HG03097 (cell line): Measurements from ENCODE around the gene CDC42BPG.

Source experiments
- ATAC-seq: cut with Tn5 transposase; IDR thresholded peaks from one replicate; pipeline ENCODE4 v1.9.1; 2021; ENCODE audit not compliant: unreplicated experiment, low FRiP score

Gene CDC42BPG, protein sequence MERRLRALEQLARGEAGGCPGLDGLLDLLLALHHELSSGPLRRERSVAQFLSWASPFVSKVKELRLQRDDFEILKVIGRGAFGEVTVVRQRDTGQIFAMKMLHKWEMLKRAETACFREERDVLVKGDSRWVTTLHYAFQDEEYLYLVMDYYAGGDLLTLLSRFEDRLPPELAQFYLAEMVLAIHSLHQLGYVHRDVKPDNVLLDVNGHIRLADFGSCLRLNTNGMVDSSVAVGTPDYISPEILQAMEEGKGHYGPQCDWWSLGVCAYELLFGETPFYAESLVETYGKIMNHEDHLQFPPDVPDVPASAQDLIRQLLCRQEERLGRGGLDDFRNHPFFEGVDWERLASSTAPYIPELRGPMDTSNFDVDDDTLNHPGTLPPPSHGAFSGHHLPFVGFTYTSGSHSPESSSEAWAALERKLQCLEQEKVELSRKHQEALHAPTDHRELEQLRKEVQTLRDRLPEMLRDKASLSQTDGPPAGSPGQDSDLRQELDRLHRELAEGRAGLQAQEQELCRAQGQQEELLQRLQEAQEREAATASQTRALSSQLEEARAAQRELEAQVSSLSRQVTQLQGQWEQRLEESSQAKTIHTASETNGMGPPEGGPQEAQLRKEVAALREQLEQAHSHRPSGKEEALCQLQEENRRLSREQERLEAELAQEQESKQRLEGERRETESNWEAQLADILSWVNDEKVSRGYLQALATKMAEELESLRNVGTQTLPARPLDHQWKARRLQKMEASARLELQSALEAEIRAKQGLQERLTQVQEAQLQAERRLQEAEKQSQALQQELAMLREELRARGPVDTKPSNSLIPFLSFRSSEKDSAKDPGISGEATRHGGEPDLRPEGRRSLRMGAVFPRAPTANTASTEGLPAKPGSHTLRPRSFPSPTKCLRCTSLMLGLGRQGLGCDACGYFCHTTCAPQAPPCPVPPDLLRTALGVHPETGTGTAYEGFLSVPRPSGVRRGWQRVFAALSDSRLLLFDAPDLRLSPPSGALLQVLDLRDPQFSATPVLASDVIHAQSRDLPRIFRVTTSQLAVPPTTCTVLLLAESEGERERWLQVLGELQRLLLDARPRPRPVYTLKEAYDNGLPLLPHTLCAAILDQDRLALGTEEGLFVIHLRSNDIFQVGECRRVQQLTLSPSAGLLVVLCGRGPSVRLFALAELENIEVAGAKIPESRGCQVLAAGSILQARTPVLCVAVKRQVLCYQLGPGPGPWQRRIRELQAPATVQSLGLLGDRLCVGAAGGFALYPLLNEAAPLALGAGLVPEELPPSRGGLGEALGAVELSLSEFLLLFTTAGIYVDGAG (N-terminal part only)

DNA sequence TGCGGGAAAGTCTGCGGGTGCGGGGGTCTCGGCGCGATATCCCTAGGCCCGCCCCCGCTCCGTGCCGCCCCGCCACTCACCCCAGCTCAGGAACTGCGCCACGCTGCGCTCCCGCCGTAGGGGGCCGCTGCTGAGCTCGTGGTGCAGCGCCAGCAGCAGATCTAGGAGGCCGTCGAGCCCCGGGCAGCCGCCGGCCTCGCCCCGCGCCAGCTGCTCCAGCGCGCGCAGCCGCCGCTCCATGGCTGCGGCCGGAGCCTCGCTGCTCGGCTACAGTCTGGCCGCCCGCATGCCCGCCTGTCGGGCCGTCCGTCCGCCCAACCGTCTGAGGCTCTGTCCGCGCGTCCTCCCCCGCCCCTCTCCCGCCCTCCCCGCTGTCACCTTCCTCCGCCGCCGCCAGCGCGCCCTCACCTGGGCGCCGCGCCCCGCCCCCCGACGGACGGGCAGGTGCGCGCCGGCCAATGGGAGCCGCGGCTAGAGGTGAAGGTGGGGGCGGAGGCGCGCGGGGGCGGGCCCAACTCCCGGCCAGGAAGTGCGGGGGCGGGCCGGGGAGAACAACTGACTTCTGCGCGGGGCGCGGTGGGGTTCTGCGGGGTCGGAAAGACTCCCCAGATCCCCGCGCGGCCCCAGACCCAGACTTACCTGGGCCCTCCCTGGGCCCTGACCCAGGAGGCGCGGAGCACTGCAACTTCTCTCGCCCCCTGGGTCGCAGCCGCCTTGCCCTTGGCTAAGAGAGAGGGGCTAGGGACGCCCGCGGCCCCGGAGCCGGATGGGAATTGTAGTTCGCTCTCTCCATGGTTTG is at the start of gene CDC42BPG:
TSS of gene CDC42BPG (minus strand) at position 324 of the 799 bp plus-strand sequence. CDS start at position 240, 84 bp downstream.
- ATAC-seq, result no peak

DNA sequence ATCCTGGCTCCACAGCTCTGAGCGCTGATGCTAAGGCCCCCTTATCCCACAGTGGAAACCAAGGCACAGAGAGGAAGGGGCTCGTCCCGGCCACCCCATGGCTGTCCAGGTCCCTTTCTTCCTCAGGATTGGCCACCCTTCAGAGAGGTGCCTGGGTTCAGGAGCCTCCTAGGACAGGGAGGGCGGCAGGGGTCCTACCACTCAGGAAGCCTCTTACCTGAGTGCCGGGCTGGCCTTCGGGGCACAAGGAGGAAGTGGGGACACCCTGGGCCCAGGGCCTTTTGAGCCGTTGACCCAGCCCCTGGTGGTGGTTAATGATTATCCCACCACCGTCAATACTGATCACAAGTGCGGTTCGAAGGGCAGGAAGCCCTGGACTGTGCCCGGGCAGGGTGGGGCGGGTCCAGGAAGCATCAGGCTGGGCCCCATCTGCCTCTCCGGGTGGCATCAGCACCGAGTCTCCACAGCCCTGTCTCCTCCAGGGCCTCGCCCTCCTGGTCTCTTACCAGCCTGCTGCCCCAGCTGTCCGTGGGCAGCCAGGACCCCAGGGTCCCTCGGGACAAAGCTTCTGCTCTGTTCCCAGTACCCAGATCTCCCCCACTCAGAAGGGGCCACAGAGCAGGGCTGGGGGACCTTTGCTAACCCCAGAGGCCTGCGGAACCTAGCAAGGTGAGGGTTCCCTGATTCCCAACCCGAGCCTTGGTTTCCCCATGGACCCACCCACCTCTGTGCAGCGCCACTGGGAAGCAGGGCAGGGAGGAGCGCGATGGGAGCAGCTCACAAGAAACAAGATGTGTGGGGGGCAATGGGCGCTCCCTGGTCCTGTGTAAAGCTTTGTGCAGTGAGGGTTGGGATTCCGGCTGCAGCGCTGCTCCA is 49.0 kb upstream of the CDC42BPG start:
- no peak for ATAC-seq

DNA sequence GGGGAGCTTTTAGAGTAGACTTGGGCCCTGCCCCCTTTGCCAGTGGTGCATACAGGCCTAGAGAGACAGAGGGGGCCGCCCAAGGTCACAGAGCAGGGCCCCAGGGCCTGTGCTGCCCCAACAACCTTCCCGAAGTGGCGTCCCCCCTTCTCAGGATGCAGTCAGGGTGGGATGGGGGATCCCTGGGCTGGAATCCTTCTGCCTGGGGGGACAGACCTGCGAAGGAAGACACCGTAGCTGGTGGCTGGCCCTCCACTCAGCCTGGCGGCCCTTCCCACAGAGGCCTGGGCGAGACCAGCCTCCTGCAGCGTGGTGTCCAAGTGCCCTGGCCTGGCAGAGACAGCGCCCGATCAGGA is 48.4 kb upstream of the CDC42BPG start:
- no peak for ATAC-seq

DNA sequence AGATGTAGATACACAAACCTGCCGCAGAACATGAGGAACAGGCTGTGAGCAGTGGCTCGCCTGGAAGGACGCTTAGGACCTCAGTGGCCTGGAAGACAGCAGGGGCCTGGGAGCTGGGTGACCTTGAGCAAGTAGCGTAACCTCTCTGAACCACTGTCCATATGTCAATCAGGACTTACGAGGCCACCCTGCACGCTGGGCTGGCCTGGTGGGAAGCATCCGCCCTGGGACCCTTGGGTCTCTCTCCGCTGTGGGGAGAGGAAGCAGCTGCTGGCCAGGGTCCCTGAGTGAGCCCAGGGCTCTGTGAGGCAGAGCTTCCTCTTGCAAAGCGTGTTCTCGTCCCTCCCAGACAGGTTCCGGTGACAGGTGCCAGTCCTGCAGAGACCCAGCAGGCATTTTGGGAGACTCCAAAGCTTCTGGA is 48.0 kb upstream of the CDC42BPG start:
- ATAC-seq, result no peak

DNA sequence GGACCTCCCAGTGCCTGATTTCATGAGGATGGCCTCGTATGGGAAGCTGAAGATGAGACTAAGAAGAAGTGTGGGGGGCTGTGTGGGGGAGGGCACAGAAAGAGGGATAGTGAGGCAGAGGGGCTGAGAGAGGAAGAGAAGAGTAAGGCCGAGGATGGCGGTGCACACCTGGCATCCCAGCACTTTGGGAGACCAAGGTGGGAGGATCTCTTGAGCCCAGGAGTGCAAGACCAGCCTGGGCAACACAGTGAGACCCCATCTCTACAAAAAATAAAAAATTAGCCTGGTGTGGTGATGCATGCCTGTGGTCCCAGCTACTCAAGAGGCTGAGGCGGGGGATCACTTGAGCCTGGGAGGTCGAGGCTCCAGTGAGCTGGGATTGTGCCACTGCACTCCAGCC is 47.4 kb upstream of the CDC42BPG start:
- no peak for ATAC-seq

DNA sequence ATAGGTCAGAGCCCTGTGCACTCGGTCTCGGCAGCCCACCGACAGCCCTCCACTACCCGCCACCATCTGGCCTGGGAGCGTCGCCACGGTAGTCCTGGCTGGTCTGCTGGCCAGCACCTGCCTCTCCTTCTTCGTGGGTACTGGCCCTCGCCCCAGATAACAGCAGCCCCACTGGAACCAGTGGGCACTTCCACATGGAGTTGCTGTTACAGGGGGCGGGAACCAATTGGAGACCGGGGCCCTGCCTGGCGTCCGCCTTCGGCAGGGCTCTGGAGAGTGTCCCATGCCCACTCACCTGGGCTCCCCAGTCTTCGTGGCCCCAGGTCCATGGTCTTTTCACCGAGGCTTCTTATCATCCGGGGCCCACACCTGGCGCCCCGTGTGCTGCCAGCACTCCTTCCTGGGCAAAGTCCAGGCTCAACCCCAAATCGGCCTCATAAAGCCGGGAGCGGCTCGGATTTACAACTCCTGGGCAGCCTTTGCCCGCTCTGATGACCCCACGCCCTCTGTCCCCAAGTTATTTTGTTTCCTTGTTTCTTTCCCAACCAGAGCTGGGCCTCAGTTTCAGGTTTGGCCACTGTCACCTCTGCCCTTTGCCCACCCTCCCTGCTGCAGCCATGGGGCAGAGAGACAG is 46.9 kb upstream of the CDC42BPG start:
- ATAC-seq, result no peak

DNA sequence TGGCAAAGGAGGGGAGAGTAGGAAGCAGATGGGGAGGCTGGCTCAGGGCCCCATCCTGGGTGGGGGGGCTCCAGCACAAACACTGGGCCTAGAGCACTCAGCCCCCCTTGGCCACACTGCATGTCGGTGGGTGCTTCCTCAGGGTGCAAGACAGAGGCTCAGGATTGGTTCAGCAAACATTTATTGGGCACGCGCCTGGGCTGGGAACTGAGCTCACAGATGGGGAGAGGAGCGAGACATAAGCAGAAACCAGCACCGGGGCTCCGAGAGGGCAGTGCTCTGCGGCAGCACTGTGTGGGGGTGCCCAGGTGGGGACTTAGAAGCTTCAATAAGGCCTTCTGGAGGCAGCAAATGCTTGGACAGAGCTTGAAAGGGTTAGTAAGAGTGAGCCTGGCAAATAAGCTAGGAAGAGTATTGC is 46.1 kb upstream of the CDC42BPG start:
- no peak for ATAC-seq

DNA sequence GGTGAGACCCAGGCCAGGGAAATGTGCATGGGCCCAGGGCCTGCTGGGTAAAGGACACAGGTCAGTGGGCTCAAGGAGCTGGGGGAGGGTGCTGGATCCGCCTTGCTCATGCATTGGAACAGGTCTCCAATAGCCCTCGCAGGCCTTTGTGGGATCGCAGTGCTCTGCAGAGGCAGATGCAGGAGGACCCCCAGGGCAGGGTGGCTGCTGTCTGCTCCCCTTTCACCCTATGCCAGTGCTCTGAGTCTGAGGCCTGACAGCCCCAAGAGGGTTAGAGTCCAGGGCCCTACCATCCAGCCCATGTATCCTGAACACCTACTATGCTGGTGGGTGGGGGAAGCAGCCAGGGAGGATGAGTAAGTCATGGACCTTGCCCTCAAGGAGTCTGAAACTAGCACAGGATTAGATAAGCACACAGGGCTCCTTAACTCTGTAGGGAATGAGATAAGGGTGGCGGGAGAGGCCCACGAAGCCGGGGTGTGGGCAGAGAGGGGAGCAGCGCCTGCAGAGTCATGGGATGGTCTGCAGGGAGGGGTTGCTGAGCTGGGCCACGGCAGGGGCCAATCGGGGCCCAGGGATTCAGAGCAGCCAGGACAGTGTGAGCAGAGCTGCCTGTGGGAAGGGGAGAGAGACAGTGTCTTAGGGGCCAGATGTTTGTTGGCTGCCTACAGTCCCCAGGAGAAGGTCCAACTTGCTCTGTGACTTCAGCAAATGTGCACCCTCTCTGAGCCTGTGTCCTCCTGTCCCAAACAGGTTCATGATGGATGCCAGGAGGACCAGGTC is 44.5 kb upstream of the CDC42BPG start:
- no peak for ATAC-seq

DNA sequence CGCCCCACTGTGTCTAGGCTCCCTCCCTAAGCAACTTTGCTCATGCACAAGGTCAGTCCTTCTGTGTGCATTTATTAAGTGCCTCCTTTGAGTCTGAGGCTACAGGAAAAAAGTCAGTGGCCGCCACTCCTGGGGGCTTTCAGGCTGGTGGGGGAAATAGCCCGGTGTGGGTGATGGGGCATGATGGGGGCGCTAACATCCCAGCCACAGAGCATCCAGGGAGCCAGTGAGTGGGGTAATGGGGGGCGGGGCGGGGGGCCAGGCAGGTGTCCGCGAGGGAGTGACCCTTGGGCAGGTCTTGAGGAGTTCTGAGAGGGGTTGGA is 43.9 kb upstream of the CDC42BPG start:
- no peak for ATAC-seq

DNA sequence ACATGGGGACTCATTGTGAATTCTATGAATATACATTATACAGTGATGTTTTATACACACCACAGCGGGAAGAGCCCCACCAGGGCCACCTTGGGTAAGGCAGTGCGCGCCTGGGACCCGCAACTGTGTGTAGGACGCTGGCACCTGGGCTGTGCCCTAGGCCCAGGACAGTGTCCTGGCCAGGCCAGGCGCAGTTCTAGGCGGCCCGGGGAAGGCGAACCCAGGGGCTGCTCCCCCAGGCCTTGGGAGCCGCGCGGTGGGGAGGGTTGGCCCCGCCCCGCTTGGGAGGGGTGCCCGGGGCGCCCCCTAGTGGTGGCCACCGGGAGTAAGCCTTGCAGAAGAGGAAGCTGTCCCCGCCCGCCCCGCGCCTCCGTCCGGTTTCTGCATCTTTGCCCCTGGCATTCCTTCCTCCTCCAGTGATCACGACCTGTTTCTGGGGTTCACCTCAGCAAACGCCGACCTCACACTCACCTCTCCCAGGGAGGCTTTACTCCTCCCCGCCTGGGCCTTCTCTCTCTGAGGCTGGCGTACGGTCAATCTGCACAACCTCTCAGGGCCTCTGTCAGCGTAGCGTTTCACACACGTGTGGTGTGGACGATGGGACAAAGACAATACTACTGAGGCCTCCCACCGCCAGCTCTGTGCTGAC is 43.4 kb upstream of the CDC42BPG start:
- ATAC-seq, result no peak

DNA sequence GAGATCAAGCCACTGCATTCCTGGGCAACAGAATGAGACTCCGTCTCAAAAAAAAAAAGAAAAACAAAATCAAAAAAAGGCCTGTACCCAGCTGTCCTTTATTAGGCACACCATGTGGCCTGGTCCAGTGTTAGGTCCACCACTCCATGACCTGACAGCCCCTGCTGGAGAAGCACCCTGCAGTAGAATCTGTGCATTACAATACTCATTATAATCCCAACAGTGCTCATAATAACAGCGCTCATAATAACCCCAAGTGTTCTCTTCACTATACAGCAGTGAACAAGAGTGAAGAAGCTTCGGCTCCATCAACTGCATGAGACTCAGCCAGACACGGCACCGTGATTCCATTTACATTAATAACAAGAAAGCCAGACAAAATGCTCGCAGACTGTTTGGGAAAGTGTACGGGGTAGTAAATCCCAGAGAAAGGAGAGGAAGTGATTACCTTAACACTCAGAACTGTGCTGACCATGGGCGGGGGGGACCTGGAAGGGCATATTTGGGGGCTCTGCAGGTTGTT is 42.8 kb upstream of the CDC42BPG start:
- no peak for ATAC-seq

DNA sequence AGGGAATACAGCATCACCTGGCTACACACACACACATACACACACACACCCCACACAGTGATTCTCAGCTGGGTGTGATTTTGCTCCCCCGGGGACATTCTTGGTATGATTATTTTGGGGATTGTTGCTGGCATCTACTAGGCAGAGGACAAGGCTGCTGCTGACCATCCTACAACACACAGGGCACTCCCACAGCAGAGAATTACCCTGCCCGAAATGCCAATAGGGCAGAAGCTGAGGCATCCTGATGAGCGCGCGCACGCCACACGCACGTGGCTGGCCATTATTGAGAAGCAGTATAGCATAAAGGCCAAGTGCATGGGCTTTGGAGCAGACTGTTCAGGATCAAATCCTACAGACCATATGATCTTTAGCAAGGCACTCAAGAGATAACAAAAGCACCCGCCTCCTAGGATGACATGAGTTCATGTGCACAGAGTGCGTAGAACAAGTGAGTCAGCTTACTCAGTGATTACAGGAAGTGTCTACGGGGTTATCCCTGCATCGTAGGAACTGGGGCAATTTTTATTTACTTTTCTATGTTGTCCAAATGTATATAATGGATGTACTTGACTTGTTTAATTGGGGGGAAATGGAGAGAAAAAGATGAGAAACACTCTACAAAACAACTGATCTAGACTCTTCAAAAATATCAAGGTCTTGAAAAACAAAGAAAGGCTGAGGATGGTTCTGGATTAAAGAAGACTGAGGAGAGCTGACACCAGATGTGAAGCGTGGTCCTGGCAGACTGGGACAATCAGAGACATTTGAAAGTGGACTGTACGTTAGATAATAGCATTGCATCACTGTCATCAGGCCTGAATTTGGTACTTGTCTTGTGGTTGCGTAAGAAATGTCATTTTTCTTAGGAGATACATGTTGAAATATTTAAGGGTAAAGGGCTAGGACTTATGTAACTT is 41.2 kb upstream of the CDC42BPG start:
- no peak for ATAC-seq

DNA sequence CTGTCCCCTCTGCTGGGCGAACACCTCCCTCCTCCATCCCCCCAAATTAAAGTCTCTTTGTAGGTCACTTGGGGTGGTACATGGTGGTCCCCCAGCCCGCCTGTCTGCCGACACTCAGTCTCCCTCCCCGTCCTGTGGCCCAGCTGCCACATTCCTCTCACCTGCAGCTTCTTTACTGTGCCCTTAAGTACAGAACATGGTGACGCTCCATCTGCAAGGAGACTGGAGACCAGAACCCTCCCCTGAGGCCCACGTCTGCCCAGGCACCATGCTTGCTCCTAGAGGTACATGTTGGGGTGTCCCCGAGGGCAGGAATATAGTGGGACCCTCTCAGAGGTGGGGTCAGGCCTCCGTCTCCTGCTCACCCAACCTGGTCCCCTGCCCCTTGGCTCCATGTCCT is 39.6 kb upstream of the CDC42BPG start:
- no peak for ATAC-seq

DNA sequence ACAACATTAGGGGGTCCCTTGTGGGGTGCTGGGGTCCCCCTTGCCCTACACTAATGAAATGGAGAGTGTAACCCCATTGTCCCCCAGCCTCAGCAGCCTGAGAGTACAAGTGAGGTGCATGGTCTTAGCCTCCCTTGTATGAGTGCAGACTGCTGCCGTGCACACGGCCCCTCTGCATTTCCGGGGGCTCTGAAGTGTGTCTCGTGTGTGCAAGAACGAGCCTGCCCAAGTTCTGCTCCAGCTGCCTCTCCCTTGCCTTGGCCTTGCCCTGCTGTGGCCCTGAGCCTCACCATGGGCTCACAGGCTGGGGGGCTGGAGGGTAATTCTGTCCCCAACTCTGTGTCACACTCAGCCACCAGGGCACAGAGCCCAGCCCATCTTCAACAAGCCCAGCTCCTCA is 39.1 kb upstream of the CDC42BPG start:
- no peak for ATAC-seq

DNA sequence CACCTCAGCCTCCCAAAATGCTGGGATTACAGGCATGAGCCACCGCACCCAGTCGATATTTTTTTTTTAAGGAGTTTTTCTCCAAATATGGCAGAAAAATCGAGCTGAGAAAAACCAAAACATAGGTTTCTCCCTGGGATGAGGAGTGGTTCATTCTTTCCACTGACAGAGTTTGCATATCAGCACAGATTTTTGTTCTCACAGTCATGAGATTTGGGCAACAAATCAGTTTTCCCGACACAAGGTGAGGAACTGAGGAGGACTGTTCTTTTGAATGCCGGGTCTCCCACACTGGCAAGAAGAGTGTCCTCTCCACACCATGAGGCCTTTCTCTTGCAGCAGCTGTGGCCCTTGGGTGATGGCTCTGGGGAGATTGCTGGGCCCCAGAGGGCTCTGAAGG is 37.8 kb upstream of the CDC42BPG start:
- no peak for ATAC-seq

DNA sequence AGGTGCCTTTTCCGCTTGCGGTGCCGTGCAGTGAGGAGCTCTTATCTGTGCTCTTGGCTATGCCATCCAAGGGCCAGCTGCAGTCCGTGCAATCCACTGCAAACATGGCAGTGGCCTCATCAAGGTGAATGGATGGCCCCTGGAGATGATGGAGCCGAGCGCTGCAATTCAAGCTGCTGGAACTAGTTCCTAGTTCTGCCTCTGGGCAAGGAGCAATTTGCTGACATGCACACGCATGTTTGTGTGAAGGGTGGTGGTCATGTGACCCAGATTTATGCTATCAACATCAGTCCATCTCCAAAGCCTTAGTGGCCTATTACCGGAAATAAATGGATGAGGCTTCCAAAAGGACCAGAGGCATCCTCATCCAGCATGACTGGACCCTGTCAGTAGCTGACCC is 37.0 kb upstream of the CDC42BPG start:
- no peak for ATAC-seq
